Heart right ventricle (tissue), 16 donors: ENCODE results near the gene SIAH3. TPM values are rescaled to one million over a fixed set of nuclear protein-coding genes. Genes with fewer than 3 reads are reported as not detected.

Source experiments
- ATAC-seq, 8 donors: fragments of 200-7000 bp; cut with Tn5 transposase; one replicate each; pipeline ENCODE4 v1.9.1; 2020; ENCODE audit warnings: mild to moderate bottlenecking in 8 of 8, moderate library complexity in 8 of 8, moderate number of reproducible peaks in 1 of 8
- DNase-seq, 2 donors: peaks; one replicate each; pipeline ENCODE4 v3.0.0-alpha.2; 2020
- H3K27ac ChIP-seq, 10 donors: fragments of 200-600 bp; sonication (generic) in 2 of 10; one replicate each; pipeline versions ENCODE4 v1.5.0 to v1.8.0; 2020 to 2022; ENCODE audit warnings: mild to moderate bottlenecking in 3 of 10
- H3K27me3 ChIP-seq, 7 donors: fragments of 200-600 bp; one replicate each; pipeline ENCODE4 v1.8.0; 2021 to 2022; ENCODE audit warnings: mild to moderate bottlenecking in 2 of 7
- H3K36me3 ChIP-seq, 9 donors: fragments of 200-600 bp; sonication (generic) in 1 of 9; one replicate each; pipeline versions ENCODE4 v1.5.0 to v1.8.0; 2020 to 2022; ENCODE audit warnings: mild to moderate bottlenecking in 2 of 9
- H3K4me1 ChIP-seq, 9 donors: fragments of 200-600 bp; sonication (generic) in 1 of 9; one replicate each; pipeline versions ENCODE4 v1.5.0 to v1.8.0; 2020 to 2022; ENCODE audit warnings: mild to moderate bottlenecking in 4 of 9
- H3K4me3 ChIP-seq, 10 donors: fragments of 200-600 bp; sonication (generic) in 2 of 10; one replicate each; pipeline versions ENCODE4 v1.5.0 to v1.8.0; 2020 to 2022; ENCODE audit warnings: mild to moderate bottlenecking in 7 of 10, moderate library complexity in 2 of 10
- H3K9me3 ChIP-seq, 11 donors: fragments of 200-600 bp in 10 of 11; sonication (generic) in 2 of 11; one replicate each; pipeline versions ENCODE4 v1.5.0 to v1.8.0; 2013 to 2022; ENCODE audit warnings: mild to moderate bottlenecking in 2 of 11, control low read depth in 1 of 11, moderate library complexity in 1 of 11
- CTCF ChIP-seq, 9 donors: fragments of 200-600 bp; sonication (generic) in 2 of 9; IDR thresholded peaks; one replicate each; pipeline versions ENCODE4 v1.5.0 to v1.8.0; 2021 to 2022; ENCODE audit warnings: antibody characterized with exemption in 9 of 9, mild to moderate bottlenecking in 5 of 9, moderate library complexity in 1 of 9
- WGBS, 2 donors: extraction: QIAGEN DNeasy Blood & Tissue Kit; methylation state at CpG; one replicate each; pipeline ENCODE4 v1.1.7; 2013; ENCODE audit warnings: inconsistent platforms in 1 of 2; 5-methylcytosine and 5-hydroxymethylcytosine counted together
- intact Hi-C, 10 donors: fragments of 100-400 bp; cut with DNase I; formaldehyde crosslinking; loops; one replicate each; pipeline versions ENCODE4 v1.11.1 to v1.14.2; 2022
- polyA plus RNA-seq, 2 donors: library from polyadenylated mRNA; stranded (reverse); fragments of 200-250 nt; gene quantifications; one replicate each; pipeline ENCODE4 v1.2.3, GENCODE V29; 2013
- total RNA-seq, 10 donors: library from RNA; stranded (reverse); fragmentation: NEBNext Ultra II Directional in 3 of 10; extraction: Animal tissue kit (Norgen Biotek cat#: 25700) in 3 of 10; gene quantifications; one replicate each; pipeline versions ENCODE4 v1.2.1 to v1.2.4, GENCODE V29; 2021 to 2023
- donor health status: Arrhythmogenic right ventricular cardiomyopathy.
- donor health status: ischemic (EF 13 %, LVEDD 7.1; RV severe dilation, severe dysfunction).
- donor health status: healthy with polysubstance abuse.
- donor health status: DM: no; HTN: yes; CAD: no.
- donor health status: DM: no; HTN: no; CAD: no.
- donor health status: ischemic (EF 25% LVEDD 6.9; RV normal size, moderate dysfunction).
- donor health status: ischemic (EF 25% LVEDD 5.7; RV mildly dilated, moderate dysfunction).
- donor health status: healthy.
- donor health status: DM: yes; HTN: yes; CAD: no.
- donor health status: Ischemic cardiomyopathy.
- donor health status: ischemic (EF 35%, LVEDD 5.7; RV mildly dilated, moderate dysfunction).
- donor health status: nonischemic (EF 11% LVEDD 7.7; RV severe dilation, severe dysfunction).
- donor health status: DM: yes; HTN: yes; CAD: no.
- donor health status: PGD.
- donor health status: ischemic (EF 29% LVEDD 5.4; RV normal size, mild dysfunction).
- donor health status: nonischemic (EF 23%, LVEDD 6.1; RV moderate dilation, normal function).

SIAH3 gene
- total and polyA plus RNA-seq, 12 donors = under 0.01 to 0.10 (median 0.06) TPM; not detected in 8

GRCh38 chr13:45820106-45820838 lies 31.3 kb downstream of the SIAH3 start:
- H3K4me3 ChIP-seq = no peak overlapping the region
- no peaks in the 10 kb centered on the region for H3K27me3 ChIP-seq
- no peak for TF ChIP-seq CTCF (IDR thresholded peaks at IDR 0.05)
- peaks cover 0 to 11% (median 4%) of the 10 kb centered on the region in 9 donors for H3K4me1 ChIP-seq
- intact Hi-C loops = no loop called here
- no peaks in the 10 kb centered on the region for H3K36me3 ChIP-seq
- peaks cover 0 to 9% (median 0%) of the 10 kb centered on the region in 11 donors for H3K9me3 ChIP-seq
- WGBS, 2 donors = 90 to 91% methylated on average over 18 of the region's 18 CpGs
- no peak for DNase-seq
- ATAC-seq = no peak
- no peak overlapping the region for H3K27ac ChIP-seq

- no peak for TF ChIP-seq CTCF (IDR thresholded peaks at IDR 0.05)
- H3K36me3 ChIP-seq = no peaks in the 10 kb centered on the region
- ATAC-seq (no peak), DNase-seq (no peak)
- 63 to 65% methylated on average over 2 of the region's 2 CpGs for WGBS, 2 donors
- no peaks in the 10 kb centered on the region for H3K27me3 ChIP-seq
- no peaks in the 10 kb centered on the region for H3K4me1 ChIP-seq
- H3K9me3 ChIP-seq = peaks cover 0 to 9% (median 0%) of the 10 kb centered on the region in 11 donors
- no peak overlapping the region for H3K27ac ChIP-seq
- H3K4me3 ChIP-seq = no peak overlapping the region
- intact Hi-C loops = loop anchor here in 1 of 10 donors (10.0 kb wide), 1 partner anchor 307 kb away; no protein-coding TSS in a partner anchor
These were observed 33.7 kb downstream of the SIAH3 start for GRCh38 chr13:45817833-45818232.

GRCh38 chr13:45816427-45816826 lies 35.1 kb downstream of the SIAH3 start:
- intact Hi-C loops = loop anchor here in 1 of 10 donors (10.0 kb wide), 1 partner anchor 308 kb away; no protein-coding TSS in a partner anchor

More at GRCh38 chr13:45816427-45816826, 35.1 kb downstream of the SIAH3 start:
- DNase-seq = no peak
- no peaks in the 10 kb centered on the region for H3K36me3 ChIP-seq
- H3K4me1 ChIP-seq = no peaks in the 10 kb centered on the region
- H3K4me3 ChIP-seq = no peak overlapping the region
- ATAC-seq = no peak
- H3K9me3 ChIP-seq = peaks cover 0 to 9% (median 0%) of the 10 kb centered on the region in 11 donors
- WGBS, 2 donors = 82 to 83% methylated on average over 6 of the region's 6 CpGs
- no peak overlapping the region for H3K27ac ChIP-seq
- TF ChIP-seq CTCF (IDR thresholded peaks at IDR 0.05) = no peak
- no peaks in the 10 kb centered on the region for H3K27me3 ChIP-seq
